ENCODE data around the gene AKNA. TPM values are rescaled to one million over a fixed set of nuclear protein-coding genes. Genes with fewer than 3 reads are reported as not detected.

The AKNA gene
- total RNA-seq, 2 experiments from 2014 or later, result 300 to 364 TPM

DNA sequence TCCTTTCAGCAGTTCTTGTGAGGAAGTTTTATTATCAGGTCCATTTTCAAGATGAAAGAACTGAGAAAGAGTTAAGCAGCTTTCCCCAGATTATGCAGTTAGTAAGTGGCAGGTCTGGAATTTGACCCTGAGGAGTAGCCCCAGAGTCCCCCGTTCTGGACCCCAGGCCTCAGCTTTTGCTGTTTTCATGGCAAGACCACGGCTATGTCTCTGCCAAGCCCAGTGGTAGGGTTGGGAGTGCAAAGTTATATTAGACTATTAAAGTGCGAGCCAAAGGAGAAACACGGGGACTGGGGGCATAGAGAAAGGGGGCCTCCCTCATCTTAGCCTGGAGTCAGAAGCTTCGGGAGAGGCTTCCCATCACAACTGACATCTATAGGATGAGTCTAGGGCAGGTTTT is 84.2 kb downstream of the AKNA start:
- CTCF ChIA-PET, result no interaction called here
- POLR2A ChIA-PET, result no interaction called here
- Mint-ChIP-seq H3K4me1 (no peaks in the 10 kb centered on the region), H3K27me3 (no peaks in the 10 kb centered on the region), H3K9me3 (no peaks in the 10 kb centered on the region), H3K4me3 (no peak overlapping the region), H3K27ac (no peak overlapping the region), H3K36me3 (ENCODE audit: low read depth) (no peaks in the 10 kb centered on the region)
- DNase-seq, result no peak

DNA sequence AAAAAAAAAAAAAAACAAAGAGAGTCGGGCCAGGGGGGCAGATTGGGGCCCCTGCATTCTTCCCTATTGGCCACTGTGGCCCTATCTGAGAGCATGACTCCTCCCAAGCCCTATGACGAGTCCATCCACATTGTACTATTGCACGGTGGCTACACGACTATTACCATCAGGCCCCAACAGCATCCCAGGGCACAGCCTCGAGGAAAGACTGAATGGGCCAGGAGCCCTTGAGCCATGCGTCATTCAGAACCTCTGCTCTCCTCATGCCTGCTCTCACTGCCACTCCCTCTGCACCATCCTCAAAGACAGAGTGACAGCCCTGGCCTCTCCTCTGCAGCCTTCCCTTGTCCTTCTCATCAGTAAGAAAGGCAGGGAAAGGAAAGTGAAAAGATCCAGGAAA is 85.1 kb downstream of the AKNA start:
- Mint-ChIP-seq H3K9me3 (no peaks in the 10 kb centered on the region), H3K4me3 (no peak overlapping the region), H3K36me3 (ENCODE audit: low read depth) (no peaks in the 10 kb centered on the region), H3K27ac (no peak overlapping the region), H3K27me3 (no peaks in the 10 kb centered on the region), H3K4me1 (no peaks in the 10 kb centered on the region)
- POLR2A ChIA-PET, result no interaction called here
- DNase-seq, result no peak
- CTCF ChIA-PET, result no interaction called here

DNA sequence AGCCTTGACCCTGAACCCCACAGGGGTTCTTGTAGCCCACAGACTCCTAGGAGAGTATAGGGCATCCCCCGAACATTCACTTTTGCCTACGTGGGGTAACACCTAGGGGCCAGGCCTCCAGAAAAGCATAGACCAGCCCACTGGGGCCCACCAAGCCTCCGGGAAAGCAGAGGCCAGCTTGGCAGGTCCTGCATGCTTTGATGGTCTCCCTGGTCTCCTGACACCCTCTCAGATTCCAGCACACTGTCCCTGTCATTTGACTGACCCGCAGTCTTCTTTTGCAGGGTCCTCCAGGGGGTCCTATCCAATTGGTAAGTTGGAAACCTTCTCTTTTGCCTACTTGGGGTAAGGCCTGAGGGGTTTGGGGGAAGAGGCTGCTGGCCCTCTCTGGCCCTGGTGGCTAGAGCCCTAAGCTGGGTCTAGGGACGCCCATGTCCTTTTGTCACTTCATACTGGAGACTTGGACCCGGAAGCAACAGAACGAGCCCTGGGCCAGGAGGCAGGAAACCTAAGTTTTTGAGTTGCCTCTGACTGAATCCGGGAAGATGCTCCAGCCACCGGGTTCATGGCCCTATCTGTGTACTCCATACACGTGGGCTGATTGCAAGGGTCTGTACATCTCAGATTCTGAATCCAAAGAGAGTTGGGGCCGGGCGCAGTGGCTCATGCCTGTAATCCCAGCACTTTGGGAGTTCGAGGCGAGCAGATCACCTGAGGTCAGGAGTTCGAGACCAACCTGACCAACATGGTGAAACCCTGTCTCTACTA is 85.8 kb downstream of the AKNA start:
- Mint-ChIP-seq H3K9me3 (no peaks in the 10 kb centered on the region), H3K27ac (no peak overlapping the region), H3K27me3 (no peaks in the 10 kb centered on the region), H3K36me3 (ENCODE audit: low read depth) (no peaks in the 10 kb centered on the region), H3K4me3 (no peak overlapping the region), H3K4me1 (no peaks in the 10 kb centered on the region)
- ChIA-PET CTCF (no interaction called here), POLR2A (no interaction called here)
- DNase-seq, result no peak

DNA sequence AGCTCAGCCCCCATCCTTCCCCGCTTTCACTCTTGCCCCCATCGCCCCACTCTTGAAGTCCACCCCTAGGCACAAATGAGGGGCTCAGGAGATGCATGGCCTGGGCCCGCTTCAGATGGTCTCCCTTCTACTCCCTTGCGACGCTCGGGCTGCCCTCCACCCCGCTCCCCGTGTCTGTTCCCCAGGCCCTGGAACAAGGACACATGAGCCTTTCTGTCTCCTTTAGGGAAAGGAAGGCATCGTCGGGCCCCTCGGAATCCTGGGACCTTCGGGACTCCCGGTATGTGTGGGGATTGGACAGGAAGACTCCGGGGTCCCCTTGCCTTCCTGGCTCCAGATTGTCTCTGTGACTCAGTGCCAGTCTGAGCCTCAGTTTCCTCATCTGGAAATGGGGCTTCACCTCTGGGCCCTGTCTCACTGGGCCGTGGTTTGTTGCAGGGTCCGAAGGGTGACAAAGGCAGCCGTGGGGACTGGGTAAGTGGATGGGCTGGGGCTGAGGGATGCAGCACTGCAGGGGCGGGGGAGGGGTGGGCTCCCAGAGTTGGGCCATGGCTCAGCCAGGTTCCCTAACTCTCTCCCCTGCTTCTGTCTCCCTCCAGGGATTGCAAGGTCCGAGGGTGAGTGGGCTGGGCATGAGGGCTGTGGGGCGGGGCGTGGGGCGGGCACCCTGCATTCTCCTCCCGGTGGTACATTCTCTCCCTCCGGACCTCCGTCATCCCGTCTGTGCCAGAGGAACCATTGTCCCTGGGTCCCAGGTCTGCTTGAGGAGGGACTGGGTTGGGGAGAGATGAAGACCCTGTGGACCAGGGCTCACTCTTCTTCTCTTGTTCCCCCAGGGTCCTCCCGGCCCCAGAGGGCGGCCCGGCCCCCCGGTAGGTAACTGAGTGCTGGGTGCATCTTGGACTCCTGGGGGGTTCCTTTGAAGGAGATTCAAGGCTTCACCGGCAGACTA is 86.7 kb downstream of the AKNA start:
- H3K36me3 Mint-ChIP-seq (ENCODE audit: low read depth), result no peaks in the 10 kb centered on the region
- POLR2A ChIA-PET, result no interaction called here
- H3K27me3 Mint-ChIP-seq, result no peaks in the 10 kb centered on the region
- no peaks in the 10 kb centered on the region for H3K4me1 Mint-ChIP-seq
- DNase-seq, result no peak
- H3K27ac Mint-ChIP-seq, result no peak overlapping the region
- no peaks in the 10 kb centered on the region for H3K9me3 Mint-ChIP-seq
- no peak overlapping the region for H3K4me3 Mint-ChIP-seq
- CTCF ChIA-PET, result no interaction called here

DNA sequence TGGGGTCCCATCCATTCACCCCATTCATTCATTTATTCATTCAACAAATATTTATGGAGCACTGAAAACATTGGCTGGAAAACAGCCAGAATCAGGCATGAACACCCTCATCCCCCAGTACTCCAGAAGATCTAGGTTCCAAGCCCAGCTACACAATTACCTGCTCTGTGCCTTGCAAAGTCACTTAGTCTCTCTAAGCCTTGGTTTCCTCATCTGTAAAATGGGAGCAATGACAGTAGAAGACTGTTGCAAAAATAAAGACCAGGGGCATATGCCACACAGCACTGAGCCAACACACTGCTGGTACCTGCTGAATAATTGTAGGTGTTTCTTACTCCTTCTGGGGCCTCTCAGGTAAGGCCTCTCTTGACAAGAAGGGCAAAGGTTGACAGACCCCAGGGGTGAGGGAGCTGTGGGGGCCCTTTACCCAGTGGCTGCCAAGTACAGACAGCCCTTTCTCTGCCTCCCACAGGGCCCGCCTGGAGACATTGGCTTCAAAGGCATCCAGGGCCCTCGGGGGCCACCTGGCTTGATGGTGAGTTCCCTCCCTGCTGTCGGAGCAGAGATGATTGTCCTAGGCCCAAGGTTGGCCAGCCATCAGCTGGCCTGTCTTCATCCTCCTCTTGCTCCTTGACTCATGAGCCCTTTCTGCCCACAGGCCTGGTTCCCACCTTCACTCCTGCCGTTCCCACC is 87.5 kb downstream of the AKNA start:
- H3K9me3 Mint-ChIP-seq, result peaks cover 4% of the 10 kb centered on the region
- ChIA-PET POLR2A (no interaction called here), CTCF (no interaction called here)
- no peaks in the 10 kb centered on the region for H3K4me1 Mint-ChIP-seq
- no peak overlapping the region for H3K27ac Mint-ChIP-seq
- no peaks in the 10 kb centered on the region for H3K27me3 Mint-ChIP-seq
- no peak for DNase-seq
- no peak overlapping the region for H3K4me3 Mint-ChIP-seq
- no peaks in the 10 kb centered on the region for H3K36me3 Mint-ChIP-seq (ENCODE audit: low read depth)

DNA sequence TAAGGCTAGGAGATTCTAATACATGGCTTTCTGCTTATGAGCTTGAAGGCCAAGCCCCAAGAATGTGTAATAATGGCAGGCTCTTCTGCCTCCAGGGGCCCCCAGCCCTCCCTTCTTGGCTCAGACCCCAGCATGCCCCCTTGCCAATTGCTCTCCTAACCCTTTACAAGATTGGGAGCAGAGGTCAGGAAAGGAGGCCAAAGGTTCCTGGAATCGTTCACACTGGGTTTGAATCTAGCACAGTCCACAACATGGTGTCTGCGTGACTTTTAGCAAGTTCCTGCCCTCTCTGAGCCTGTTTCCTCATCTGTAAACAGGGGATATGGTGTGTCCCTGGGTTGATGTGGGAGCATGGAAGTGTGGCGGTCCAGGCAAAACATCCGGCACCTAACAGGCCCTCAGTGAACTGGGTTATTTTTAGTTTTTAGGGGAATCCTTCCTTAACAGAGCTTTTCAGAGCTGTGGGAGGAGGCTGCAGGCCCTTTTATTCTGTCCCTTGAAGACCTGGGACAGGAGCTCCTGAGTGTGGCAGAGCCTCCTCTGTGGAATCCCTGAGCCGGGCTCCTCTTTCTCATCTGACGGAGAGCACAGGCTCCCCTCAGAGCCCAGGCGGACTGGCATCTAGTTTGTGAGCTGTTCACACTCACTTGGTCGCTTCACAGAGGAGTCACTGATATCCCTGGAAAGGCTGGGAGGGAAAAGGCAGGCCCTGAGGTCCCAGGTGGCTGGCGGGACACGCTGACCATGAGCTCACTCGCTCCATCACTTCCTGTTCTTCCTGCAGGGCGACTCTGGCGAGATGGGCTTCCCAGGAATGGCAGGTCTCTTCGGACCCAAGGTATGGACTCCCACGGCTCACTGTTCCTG is 88.3 kb downstream of the AKNA start:
- CTCF ChIA-PET, result no interaction called here
- Mint-ChIP-seq H3K4me1 (no peaks in the 10 kb centered on the region), H3K9me3 (peaks cover 10% of the 10 kb centered on the region), H3K27me3 (no peaks in the 10 kb centered on the region), H3K36me3 (ENCODE audit: low read depth) (no peaks in the 10 kb centered on the region), H3K4me3 (no peak overlapping the region), H3K27ac (no peak overlapping the region)
- DNase-seq, result no peak
- POLR2A ChIA-PET, result no interaction called here

DNA sequence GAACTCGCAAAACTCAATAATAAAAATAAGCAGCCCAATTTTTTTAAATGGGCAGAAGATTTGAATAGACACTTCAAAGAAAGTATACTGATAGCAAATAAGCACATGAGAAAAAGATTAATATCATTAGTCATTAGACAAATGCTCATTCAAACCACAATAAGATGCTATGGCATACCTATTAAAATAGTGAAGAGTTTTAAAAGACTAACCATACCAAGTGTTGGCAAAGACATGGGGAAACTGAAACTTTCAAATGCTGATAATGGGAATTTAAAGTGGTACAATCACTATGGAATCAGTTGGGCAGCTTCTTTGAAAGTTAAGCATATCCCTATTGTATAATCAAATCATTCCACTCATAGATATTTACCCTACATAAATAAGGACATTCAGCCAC is 91.4 kb downstream of the AKNA start:
- Mint-ChIP-seq H3K27me3 (no peaks in the 10 kb centered on the region), H3K36me3 (ENCODE audit: low read depth) (no peaks in the 10 kb centered on the region), H3K4me3 (no peak overlapping the region), H3K4me1 (no peaks in the 10 kb centered on the region), H3K9me3 (peaks cover 13% of the 10 kb centered on the region), H3K27ac (no peak overlapping the region)
- ChIA-PET POLR2A (no interaction called here), CTCF (no interaction called here)
- no peak for DNase-seq

DNA sequence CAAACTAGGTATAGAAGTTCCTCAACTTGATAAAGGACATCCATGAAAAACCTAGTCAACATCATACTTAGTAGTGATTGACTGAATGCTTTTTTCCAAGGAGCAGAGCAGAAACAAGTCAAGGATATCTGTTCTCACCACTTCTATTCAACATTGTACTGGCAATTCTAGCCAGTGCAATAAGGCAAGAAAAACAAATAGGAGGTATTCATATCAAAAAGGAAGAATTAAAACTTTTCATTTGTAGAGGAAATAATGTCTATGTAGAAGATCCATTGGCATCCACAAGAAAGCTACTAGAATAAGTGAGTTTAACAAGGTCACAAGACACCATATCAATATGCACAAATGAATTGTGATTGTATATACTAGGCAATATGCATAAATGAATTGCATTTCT is 93.1 kb downstream of the AKNA start:
- Mint-ChIP-seq H3K4me1 (peaks cover 4% of the 10 kb centered on the region), H3K27ac (no peak overlapping the region), H3K36me3 (ENCODE audit: low read depth) (no peaks in the 10 kb centered on the region), H3K27me3 (no peaks in the 10 kb centered on the region), H3K4me3 (no peak overlapping the region), H3K9me3 (peaks cover 13% of the 10 kb centered on the region)
- ChIA-PET CTCF (interaction anchor here (0.7 to 1.3 kb wide), 2 partner anchors 97 to 187 kb away, joined by 3 to 5 read pairs; no protein-coding TSS in a partner anchor), POLR2A (no interaction called here)
- no peak for DNase-seq

DNA sequence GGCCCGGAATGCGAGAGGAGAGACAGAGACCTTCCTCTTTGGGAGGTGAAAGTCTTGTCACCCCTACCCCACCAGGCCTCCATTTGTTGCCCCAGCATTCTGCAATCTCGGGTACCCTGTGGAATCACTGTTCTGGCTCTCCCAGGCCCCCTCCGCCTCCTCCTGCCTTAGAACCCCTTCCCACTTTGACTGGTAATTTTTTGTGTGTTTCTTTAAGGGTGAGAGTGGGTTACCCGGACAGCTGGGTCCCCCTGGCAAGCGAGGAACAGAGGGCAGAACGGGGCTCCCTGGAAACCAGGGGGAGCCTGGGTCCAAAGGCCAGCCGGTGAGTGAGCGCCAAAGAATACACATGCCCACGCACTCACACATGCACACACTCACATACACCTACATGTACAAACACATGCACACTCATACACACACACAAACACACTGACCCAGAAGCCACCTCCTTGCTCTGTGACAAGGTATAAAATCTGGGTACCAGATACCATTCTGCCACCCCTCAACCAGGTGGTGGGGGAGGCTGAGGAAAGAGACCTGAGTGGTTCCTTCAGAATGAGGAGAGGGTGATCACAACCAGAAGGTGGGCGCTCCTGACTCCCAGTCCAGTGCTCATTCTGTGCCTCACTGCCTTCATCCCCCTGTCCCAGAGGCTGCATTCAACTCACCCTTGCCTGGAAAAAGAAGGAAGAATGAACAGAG is 95.7 kb downstream of the AKNA start:
- Mint-ChIP-seq H3K9me3 (peaks cover 13% of the 10 kb centered on the region), H3K4me1 (peaks cover 4% of the 10 kb centered on the region), H3K27me3 (no peaks in the 10 kb centered on the region), H3K27ac (no peak overlapping the region), H3K36me3 (ENCODE audit: low read depth) (no peaks in the 10 kb centered on the region), H3K4me3 (no peak overlapping the region)
- ChIA-PET POLR2A (no interaction called here), CTCF (interaction anchor here (0.7 to 1.7 kb wide), 3 partner anchors 183 to 189 kb away, joined by 3 to 18 read pairs (median 3); no protein-coding TSS in a partner anchor)
- no peak for DNase-seq

DNA sequence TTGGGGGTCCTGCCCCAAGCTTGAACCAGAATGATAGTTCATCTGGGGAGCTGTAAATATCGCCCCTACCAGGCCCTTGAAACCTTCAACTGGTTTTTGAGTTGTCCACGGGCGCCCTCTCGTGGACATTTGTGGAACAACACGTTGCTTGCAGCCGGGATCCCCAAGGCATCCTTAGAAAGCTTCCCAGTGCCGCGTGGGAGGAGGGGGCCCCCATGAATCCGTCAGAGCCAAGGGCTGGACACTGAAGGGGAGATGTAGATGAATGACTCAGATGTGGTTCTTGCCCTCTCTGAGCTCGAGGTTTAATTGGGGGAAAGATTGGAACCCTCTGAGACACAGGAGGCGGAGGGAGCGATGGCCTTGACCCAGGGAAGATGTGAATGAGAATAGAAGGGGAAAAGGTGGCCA is 96.7 kb downstream of the AKNA start:
- no peaks in the 10 kb centered on the region for H3K36me3 Mint-ChIP-seq (ENCODE audit: low read depth)
- H3K27ac Mint-ChIP-seq, result peak overlapping the region; percentile 57
- H3K4me1 Mint-ChIP-seq, result peaks cover 4% of the 10 kb centered on the region
- ChIA-PET POLR2A (no interaction called here), CTCF (interaction anchor here (0.7 to 1.9 kb wide), 17 partner anchors 18 to 337 kb away, joined by 3 to 18 read pairs (median 3); no protein-coding TSS in a partner anchor)
- H3K9me3 Mint-ChIP-seq, result peaks cover 13% of the 10 kb centered on the region
- no peak overlapping the region for H3K4me3 Mint-ChIP-seq
- DNase-seq, result peak; percentile 71
- H3K27me3 Mint-ChIP-seq, result no peaks in the 10 kb centered on the region

DNA sequence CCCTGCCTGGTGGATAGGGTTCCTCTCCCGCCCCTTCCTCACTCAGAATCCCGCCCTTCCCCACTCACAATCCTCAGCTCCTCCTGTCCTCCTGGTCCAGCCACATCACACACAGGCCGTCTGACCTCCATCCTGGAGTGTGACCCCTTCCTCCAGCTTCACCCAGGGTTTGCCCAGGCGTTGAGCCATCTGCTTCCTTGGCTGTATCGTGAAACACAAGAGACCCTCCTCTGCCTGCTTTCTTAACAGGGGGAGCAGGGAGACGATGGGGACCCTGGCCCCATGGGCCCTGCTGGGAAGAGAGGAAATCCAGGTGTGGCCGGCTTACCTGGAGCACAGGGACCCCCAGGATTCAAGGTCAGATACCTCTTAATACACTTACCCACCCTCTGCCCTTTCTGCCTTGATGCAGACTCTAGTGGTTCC is 97.2 kb downstream of the AKNA start:
- POLR2A ChIA-PET, result no interaction called here
- peaks cover 11% of the 10 kb centered on the region for H3K9me3 Mint-ChIP-seq
- H3K27ac Mint-ChIP-seq, result peak overlapping the region; percentile 57
- CTCF ChIA-PET, result interaction anchor here (0.7 to 1.9 kb wide), 18 partner anchors 17 to 338 kb away, joined by 3 to 18 read pairs (median 3); no protein-coding TSS in a partner anchor
- H3K36me3 Mint-ChIP-seq (ENCODE audit: low read depth), result no peaks in the 10 kb centered on the region
- no peak for DNase-seq
- no peak overlapping the region for H3K4me3 Mint-ChIP-seq
- H3K27me3 Mint-ChIP-seq, result no peaks in the 10 kb centered on the region
- H3K4me1 Mint-ChIP-seq, result peaks cover 4% of the 10 kb centered on the region

All from activated CD4-positive, alpha-beta T cell treated with anti-CD3 and anti-CD28 coated beads, Interleukin-2, amount 10 ng/mL, durations not matched to agents 7 days and 5 days (primary cell).